NOMO-1 treated with dmso at 0.1 percent for 144 hours (cell line): ENCODE data around the gene ARRDC5.
"Not testable (repeated sequence)": the region's sequence is repeated elsewhere in the genome, so short reads cannot be mapped to it uniquely, and the experiment has no call there.

Source experiments
- DNase-seq: peaks from one replicate; lab custom pipeline; 2025; ENCODE audit not compliant: unreplicated experiment; lab: John Stamatoyannopoulos, UW

Gene ARRDC5

GRCh38 chr19:4910594-4911281 lies 8.0 kb upstream of the ARRDC5 start:
- no peak for DNase-seq

- peak; percentile 95 for DNase-seq
Measured at GRCh38 chr19:4909897-4910593, 7.3 kb upstream of the ARRDC5 start.

- peak; percentile 46 for DNase-seq
Measured at GRCh38 chr19:4909156-4909896, 6.6 kb upstream of the ARRDC5 start, which contains the start of gene UHRF1. Gene UHRF1, plus strand, starts transcription at chr19:4909501. Its CDS starts 1,385 bp downstream, at chr19:4910886.

- DNase-seq = no peak
Measured at GRCh38 chr19:4908781-4909155, 6.1 kb upstream of the ARRDC5 start.

- no peak for DNase-seq
Measured at GRCh38 chr19:4908360-4908759, 5.7 kb upstream of the ARRDC5 start.

- no peak for DNase-seq
Measured at GRCh38 chr19:4906963-4907362, 4.3 kb upstream of the ARRDC5 start.

- no peak for DNase-seq
Measured at GRCh38 chr19:4904481-4904880, 1.8 kb upstream of the ARRDC5 start.

- peak; percentile 83 for DNase-seq
Measured at GRCh38 chr19:4900879-4901278, 1.8 kb downstream of the ARRDC5 start.

- no peak for DNase-seq
Measured at GRCh38 chr19:4897146-4897545, 5.5 kb downstream of the ARRDC5 start.

- DNase-seq = peak; percentile 20
Measured at GRCh38 chr19:4896372-4896771, 6.3 kb downstream of the ARRDC5 start.

- DNase-seq = not testable (repeated sequence)
Measured at GRCh38 chr19:4892962-4893361, 9.7 kb downstream of the ARRDC5 start.

- no peak for DNase-seq
Measured at GRCh38 chr19:4891066-4891465, 11.6 kb downstream of the ARRDC5 start.

- DNase-seq = no peak
Measured at GRCh38 chr19:4889034-4889815, 13.5 kb downstream of the ARRDC5 start.

GRCh38 chr19:4887803-4888202 lies 14.9 kb downstream of the ARRDC5 start:
- not testable (repeated sequence) for DNase-seq

- not testable (repeated sequence) for DNase-seq
Measured at GRCh38 chr19:4884993-4885392, 17.7 kb downstream of the ARRDC5 start.

- not testable (repeated sequence) for DNase-seq
Measured at GRCh38 chr19:4882874-4883273, 19.8 kb downstream of the ARRDC5 start.

- no peak for DNase-seq
Measured at GRCh38 chr19:4879041-4879440, 23.7 kb downstream of the ARRDC5 start.

- no peak for DNase-seq
Measured at GRCh38 chr19:4878491-4878968, 24.2 kb downstream of the ARRDC5 start.

- DNase-seq = no peak
Measured at GRCh38 chr19:4877753-4878490, 24.8 kb downstream of the ARRDC5 start.

- DNase-seq = no peak
Measured at GRCh38 chr19:4873930-4874329, 28.8 kb downstream of the ARRDC5 start.
